Kidney (tissue), 14 donors: ENCODE measurements around the gene NSUN7. TPM values are rescaled to one million over a fixed set of nuclear protein-coding genes. Genes with fewer than 3 reads are reported as not detected.

ENCODE experiments used
- DNase-seq, 5 donors: peaks; one replicate each; pipeline ENCODE4 v3.0.0-alpha.2; 2013 to 2020
- FAIRE-seq: peaks from 2 replicates; lab custom pipeline; 2012; peaks lifted over from hg19 to GRCh38; lab: Jason Lieb, UNC
- H3K27ac ChIP-seq, 2 donors: one replicate each; pipeline ENCODE4 v1.7.0; 2013; ENCODE audit warnings: low read depth in 2 of 2, low read length in 2 of 2, inconsistent platforms in 1 of 2
- H3K27me3 ChIP-seq: one replicate; pipeline ENCODE4 v1.7.1; 2013; ENCODE audit warnings: low read length, inconsistent platforms; ENCODE audit not compliant: control insufficient read depth, insufficient read depth
- H3K36me3 ChIP-seq, 3 donors: one replicate each; pipeline versions ENCODE4 v1.7.0 to v1.7.1; 2013; ENCODE audit warnings: low read length in 3 of 3, control low read depth in 1 of 3, inconsistent platforms in 1 of 3; ENCODE audit not compliant: insufficient read depth in 3 of 3, control insufficient read depth in 2 of 3
- H3K4me1 ChIP-seq, 3 donors: one replicate each; pipeline versions ENCODE4 v1.7.0 to v1.7.1; 2013; ENCODE audit warnings: low read length in 3 of 3, inconsistent platforms in 1 of 3, low read depth in 1 of 3; ENCODE audit not compliant: control insufficient read depth in 2 of 3, insufficient read depth in 2 of 3
- H3K4me3 ChIP-seq, 3 donors: one replicate each; pipeline versions ENCODE4 v1.7.0 to v1.8.1; 2013; ENCODE audit warnings: low read length in 3 of 3, control low read depth in 1 of 3, inconsistent platforms in 1 of 3
- H3K9ac ChIP-seq, 3 donors: one replicate each; pipeline versions ENCODE4 v1.7.0 to v1.7.1; 2013; ENCODE audit warnings: low read length in 3 of 3, control low read depth in 1 of 3, inconsistent platforms in 1 of 3
- H3K9me3 ChIP-seq, 3 donors: one replicate each; pipeline versions ENCODE4 v1.7.0 to v1.7.1; 2013; ENCODE audit warnings: low read length in 3 of 3, control low read depth in 1 of 3, inconsistent platforms in 1 of 3; ENCODE audit not compliant: control insufficient read depth in 2 of 3, insufficient read depth in 1 of 3
- CTCF ChIP-seq: IDR thresholded peaks from 3 replicates; pipeline ENCODE4 v1.5.1; 2012; ENCODE audit warnings: mild to moderate bottlenecking, moderate library complexity, borderline replicate concordance; ENCODE audit not compliant: insufficient read depth; ENCODE audit errors: extremely low read depth
- intact Hi-C: fragments of 100-400 bp; cut with DNase I; formaldehyde crosslinking; loops from one replicate; pipeline ENCODE4 v1.11.1; 2022
- polyA plus RNA-seq: library from polyadenylated mRNA; stranded (reverse); fragments of 350-450 nt; fragmentation: Illumina TruSeq; extraction: RNeasy Lipid Tissue Mini Kit (QIAGEN cat#74804); gene quantifications from one replicate; pipeline ENCODE4 v1.2.3, GENCODE V29; 2014; ENCODE audit warnings: low read depth, low replicate concordance; ENCODE audit not compliant: insufficient read depth
- total RNA-seq: library from RNA; stranded (reverse); fragmentation: NEBNext Ultra II Directional; extraction: Animal tissue kit (Norgen Biotek cat#: 25700); gene quantifications from one replicate; pipeline ENCODE4 v1.2.1, GENCODE V29; 2021
- donor health status: control.
- donor health status: control.
- donor health status: control.
- donor health status: control.
- donor health status: control.
- donor health status: DM: yes; HTN: yes; CAD: no.
- donor health status: Normal renal cell carcinoma (clear cell type).

Gene NSUN7
- total and polyA plus RNA-seq, 2 donors from 2014 or later = 4.1 to 7.6 TPM

DNA sequence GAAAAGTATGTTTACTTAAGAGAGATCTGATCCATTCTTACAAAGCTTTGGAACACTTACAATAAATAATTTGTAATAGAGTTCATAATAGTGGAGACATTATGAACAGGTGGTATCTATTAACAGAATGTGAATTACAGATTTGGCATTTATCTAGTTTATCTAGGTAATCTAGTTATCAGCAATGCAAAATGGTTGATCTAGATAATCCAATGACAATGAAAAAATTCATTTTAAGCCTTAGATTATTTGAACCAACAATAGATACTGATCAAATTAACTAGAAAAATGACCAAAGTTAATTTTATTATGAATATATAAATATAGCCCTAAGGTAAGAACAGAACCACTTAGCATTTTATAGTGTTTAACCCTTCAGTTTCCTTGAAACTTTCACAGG, 10.4 kb upstream of the NSUN7 start:
- intact Hi-C loops = no loop called here
- TF ChIP-seq CTCF = no peak
- Histone ChIP-seq H3K9me3 (no peaks in the 10 kb centered on the region), H3K4me1 (no peaks in the 10 kb centered on the region), H3K27ac (no peak overlapping the region), H3K27me3 (no peaks in the 10 kb centered on the region), H3K9ac (no peak overlapping the region), H3K4me3 (no peak overlapping the region), H3K36me3 (no peaks in the 10 kb centered on the region)
- DNase-seq (no peak), FAIRE-seq (no peak)

DNA sequence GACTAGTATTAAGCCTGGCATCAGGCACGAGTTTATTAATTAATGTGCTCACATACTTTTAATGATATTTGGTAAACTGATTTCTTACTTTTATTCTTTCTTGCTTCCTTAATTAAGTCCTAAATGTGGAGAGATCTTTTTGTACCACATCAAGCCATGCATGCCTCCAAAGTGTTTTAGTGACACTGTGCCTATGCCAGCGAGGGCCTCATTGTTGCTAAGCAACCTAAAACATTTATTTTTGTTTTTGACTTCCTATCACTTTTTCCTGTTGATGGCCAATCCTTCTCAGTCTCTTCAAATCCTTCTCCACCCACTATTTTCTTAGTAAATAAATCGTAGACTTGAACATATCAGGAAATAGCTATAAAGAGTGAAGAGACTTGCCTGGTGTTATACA, 5.5 kb upstream of the NSUN7 start:
- no peak overlapping the region for H3K27ac ChIP-seq
- H3K36me3 ChIP-seq = no peaks in the 10 kb centered on the region
- no peaks in the 10 kb centered on the region for H3K27me3 ChIP-seq
- no peak for TF ChIP-seq CTCF
- no peak overlapping the region for H3K9ac ChIP-seq
- FAIRE-seq (no peak), DNase-seq (no peak)
- intact Hi-C loops = no loop called here
- no peak overlapping the region for H3K4me3 ChIP-seq
- H3K9me3 ChIP-seq = no peaks in the 10 kb centered on the region
- no peaks in the 10 kb centered on the region for H3K4me1 ChIP-seq

GRCh38 chr4:40745285-40745984, 4.3 kb upstream of the NSUN7 start:
- DNase-seq (no peak), FAIRE-seq (no peak)
- no peak overlapping the region for H3K4me3 ChIP-seq
- H3K4me1 ChIP-seq = no peaks in the 10 kb centered on the region
- intact Hi-C loops = no loop called here
- no peaks in the 10 kb centered on the region for H3K9me3 ChIP-seq
- no peak for TF ChIP-seq CTCF
- H3K36me3 ChIP-seq = no peaks in the 10 kb centered on the region
- no peaks in the 10 kb centered on the region for H3K27me3 ChIP-seq
- no peak overlapping the region for H3K9ac ChIP-seq
- H3K27ac ChIP-seq = no peak overlapping the region
